Limb (tissue), 2 donors: ENCODE data around the gene CHAC2.
"Not testable (repeated sequence)": the region's sequence is repeated elsewhere in the genome, so short reads cannot be mapped to it uniquely, and the experiment has no call there.

Source experiments
- DNase-seq, 2 donors: peaks; one replicate each; pipeline ENCODE4 v3.0.0-alpha.2; 2016; ENCODE audit errors: extremely low spot score in 2 of 2

Gene CHAC2

GRCh38 chr2:53767405-53768241 is at the start of gene CHAC2:
TSS of gene CHAC2 (plus strand) at chr2:53767804. CDS start at chr2:53767887, 83 bp downstream.
- peak; percentile 86 to 87 for DNase-seq

- not testable (repeated sequence) for DNase-seq
These were observed 46.7 kb upstream of the CHAC2 start for GRCh38 chr2:53720944-53721343.

GRCh38 chr2:53724536-53724935 is 43.1 kb upstream of the CHAC2 start:
- DNase-seq, result no peak

GRCh38 chr2:53725662-53726061 is 41.9 kb upstream of the CHAC2 start:
- no peak for DNase-seq

- no peak for DNase-seq
These were observed 39.7 kb upstream of the CHAC2 start for GRCh38 chr2:53727921-53728320.

- no peak for DNase-seq
These were observed 38.4 kb upstream of the CHAC2 start for GRCh38 chr2:53729143-53729762.

GRCh38 chr2:53737091-53737490 is 30.5 kb upstream of the CHAC2 start:
- no peak for DNase-seq

GRCh38 chr2:53739032-53739431 is 28.6 kb upstream of the CHAC2 start:
- DNase-seq, result no peak

- DNase-seq, result peak in 1 of 2 donors; percentile 70
These were observed 27.4 kb upstream of the CHAC2 start for GRCh38 chr2:53740170-53740569.

GRCh38 chr2:53744395-53745065 is 23.1 kb upstream of the CHAC2 start:
- no peak for DNase-seq

GRCh38 chr2:53750041-53750768 is 17.4 kb upstream of the CHAC2 start:
- DNase-seq, result no peak

GRCh38 chr2:53751728-53752127 is 15.9 kb upstream of the CHAC2 start:
- DNase-seq, result no peak

GRCh38 chr2:53752385-53752784 is 15.2 kb upstream of the CHAC2 start:
- no peak for DNase-seq

GRCh38 chr2:53753041-53753440 is 14.6 kb upstream of the CHAC2 start:
- no peak for DNase-seq

GRCh38 chr2:53755121-53755520 is 12.5 kb upstream of the CHAC2 start:
- no peak for DNase-seq

- no peak for DNase-seq
These were observed 11.0 kb upstream of the CHAC2 start for GRCh38 chr2:53756644-53757043.

- DNase-seq, result not testable (repeated sequence)
These were observed 10.4 kb upstream of the CHAC2 start for GRCh38 chr2:53757206-53757605.

- no peak for DNase-seq
These were observed 1.8 kb upstream of the CHAC2 start for GRCh38 chr2:53765767-53766166.

GRCh38 chr2:53768242-53768542 is 588 bp downstream of the CHAC2 start:
- no peak for DNase-seq

GRCh38 chr2:53769318-53769945 is 1.8 kb downstream of the CHAC2 start:
- DNase-seq, result no peak

GRCh38 chr2:53770264-53770663 is 2.7 kb downstream of the CHAC2 start:
- DNase-seq, result no peak
